GM21515 (cell line): ENCODE data around the gene NFATC2.

ENCODE experiments used
- ATAC-seq: cut with Tn5 transposase; IDR thresholded peaks from one replicate; pipeline ENCODE4 v1.9.1; 2021; ENCODE audit not compliant: unreplicated experiment

NFATC2 gene

GRCh38 chr20:51516855-51517254, 25.7 kb downstream of the NFATC2 start:
- no peak for ATAC-seq

- ATAC-seq = no peak
Observed at GRCh38 chr20:51514836-51515235, 27.7 kb downstream of the NFATC2 start.

- ATAC-seq = no peak
Observed at GRCh38 chr20:51514249-51514648, 28.3 kb downstream of the NFATC2 start.

GRCh38 chr20:51513545-51513944, 29.0 kb downstream of the NFATC2 start:
- ATAC-seq = no peak

- ATAC-seq = no peak
Observed at GRCh38 chr20:51512645-51513044, 29.9 kb downstream of the NFATC2 start.

- no peak for ATAC-seq
Observed at GRCh38 chr20:51511861-51512619, 30.5 kb downstream of the NFATC2 start.

- ATAC-seq = no peak
Observed at GRCh38 chr20:51510936-51511605, 31.4 kb downstream of the NFATC2 start.

GRCh38 chr20:51510169-51510568, 32.4 kb downstream of the NFATC2 start:
- no peak for ATAC-seq

GRCh38 chr20:51509208-51509607, 33.3 kb downstream of the NFATC2 start:
- no peak for ATAC-seq

GRCh38 chr20:51508780-51509179, 33.7 kb downstream of the NFATC2 start:
- ATAC-seq = no peak

GRCh38 chr20:51508158-51508557, 34.4 kb downstream of the NFATC2 start:
- no peak for ATAC-seq

- ATAC-seq = no peak
Observed at GRCh38 chr20:51507216-51508036, 35.1 kb downstream of the NFATC2 start.

- ATAC-seq = no peak
Observed at GRCh38 chr20:51506527-51507215, 35.8 kb downstream of the NFATC2 start.

GRCh38 chr20:51505566-51505965, 37.0 kb downstream of the NFATC2 start:
- no peak for ATAC-seq

- ATAC-seq = no peak
Observed at GRCh38 chr20:51503376-51503775, 39.1 kb downstream of the NFATC2 start.

- no peak for ATAC-seq
Observed at GRCh38 chr20:51500936-51501335, 41.6 kb downstream of the NFATC2 start.

- no peak for ATAC-seq
Observed at GRCh38 chr20:51500311-51500710, 42.2 kb downstream of the NFATC2 start.

GRCh38 chr20:51498765-51499540, 43.6 kb downstream of the NFATC2 start:
- ATAC-seq = no peak

GRCh38 chr20:51497542-51498467, 44.7 kb downstream of the NFATC2 start:
- no peak for ATAC-seq
